GM12878 (cell line): ENCODE results near the gene GAGE10. TPM values are rescaled to one million over a fixed set of nuclear protein-coding genes. Genes with fewer than 3 reads are reported as not detected.

Source experiments
- ATAC-seq: fragments of 200-7000 bp; cut with Tn5 transposase; 3 replicates; pipeline ENCODE4 v1.9.1; 2020; ENCODE audit warnings: mild to moderate bottlenecking, moderate library complexity
- BruUV-seq: library from RNA; stranded (reverse); fragments of 400-500 nt; replicated peaks from 2 replicates; lab custom pipeline; 2021; lab: Mats Ljungman, UMichigan
- CTCF ChIA-PET: fragments of 300-600 bp; sonication (Branson Sonifier 250); formaldehyde crosslinking; extraction: SDS; loops from one replicate; lab custom pipeline; 2021; ENCODE audit warnings: inconsistent platforms; lab: Yijun Ruan, JAX
- POLR2A ChIA-PET: fragments of 350-600 bp; formaldehyde crosslinking; extraction: SDS; loops from one replicate; lab custom pipeline; 2021; ENCODE audit warnings: inconsistent platforms; lab: Charles Lee
- RAD21 ChIA-PET: fragments of 300-600 bp; sonication (Branson Sonifier 250); formaldehyde crosslinking; loops from one replicate; lab custom pipeline; 2023; ENCODE audit warnings: antibody characterized with exemption; ENCODE audit not compliant: unreplicated experiment; lab: Charles Lee
- SMC1A ChIA-PET: fragments of 300-600 bp; sonication (Branson Sonifier 250); formaldehyde crosslinking; loops from one replicate; lab custom pipeline; 2023; ENCODE audit not compliant: unreplicated experiment, uncharacterized antibody; lab: Charles Lee
- DNase-seq: peaks from one replicate; pipeline ENCODE4 v3.0.0-alpha.2; 2011; ENCODE audit warnings: low read depth, low spot score
- FAIRE-seq: peaks from 3 replicates; lab custom pipeline; 2011; peaks lifted over from hg19 to GRCh38; lab: Jason Lieb, UNC
- H2AFZ ChIP-seq: 2 replicates; pipeline ENCODE4 v1.6.0; 2011; ENCODE audit warnings: low read depth, low read length, control low read depth; ENCODE audit not compliant: control insufficient read depth
- H3K27ac ChIP-seq: 2 replicates; pipeline ENCODE4 v1.5.1; 2011; ENCODE audit warnings: control low read depth; ENCODE audit not compliant: control insufficient read depth, insufficient read depth
- H3K27me3 ChIP-seq, 2 experiments: replicated peaks in 1 of 2; 2 replicates each; pipeline versions ENCODE4 v1.6.0 to v1.6.1; 2011; ENCODE audit warnings: low read length in 1 of 2; ENCODE audit not compliant: control insufficient read depth in 2 of 2, insufficient read depth in 2 of 2
- H3K36me3 ChIP-seq, 2 experiments: 2 replicates each; pipeline ENCODE4 v1.5.1; 2011; ENCODE audit warnings: low read length in 1 of 2; ENCODE audit not compliant: control insufficient read depth in 2 of 2, insufficient read depth in 2 of 2
- H3K4me1 ChIP-seq: 2 replicates; pipeline ENCODE4 v1.6.1; 2011; ENCODE audit warnings: mild to moderate bottlenecking, low read length, moderate library complexity, mixed read lengths; ENCODE audit not compliant: control insufficient read depth, insufficient read depth
- H3K4me2 ChIP-seq: 2 replicates; pipeline ENCODE4 v1.6.0; 2011; ENCODE audit warnings: control low read depth; ENCODE audit not compliant: control insufficient read depth, insufficient read depth
- H3K4me3 ChIP-seq: fragments of 200-600 bp; sonication (generic); 2 replicates; pipeline ENCODE4 v1.5.1; 2016
- H3K79me2 ChIP-seq: 2 replicates; pipeline ENCODE4 v1.6.0; 2011; ENCODE audit warnings: low read length; ENCODE audit not compliant: control insufficient read depth, insufficient read depth
- H3K9ac ChIP-seq: 2 replicates; pipeline ENCODE4 v1.8.0; 2011; ENCODE audit warnings: low read length, control low read depth, mixed read lengths; ENCODE audit not compliant: control insufficient read depth, insufficient read depth
- H3K9me3 ChIP-seq: replicated peaks from 3 replicates; pipeline ENCODE4 v1.5.1; 2011; ENCODE audit warnings: mild to moderate bottlenecking, low read length; ENCODE audit not compliant: control insufficient read depth, insufficient read depth
- H4K20me1 ChIP-seq: 2 replicates; pipeline ENCODE4 v1.6.0; 2011; ENCODE audit not compliant: control insufficient read depth, insufficient read depth
- BRCA1 ChIP-seq: IDR thresholded peaks from 2 replicates; pipeline ENCODE4 v1.6.1; 2011; ENCODE audit warnings: low read depth, low read length, improper control_type of control experiment
- CBFB ChIP-seq: IDR thresholded peaks from 2 replicates; pipeline ENCODE4 v1.6.1; 2016; ENCODE audit warnings: antibody characterized with exemption, low read depth
- HDAC6 ChIP-seq: fragments of 200-600 bp; sonication (generic); IDR thresholded peaks from one replicate; pipeline ENCODE4 v1.8.0; 2017; ENCODE audit warnings: antibody characterized with exemption; ENCODE audit not compliant: unreplicated experiment
- KDM1A ChIP-seq: fragments of 200-600 bp; sonication (generic); IDR thresholded peaks from 2 replicates; pipeline ENCODE4 v1.6.1; 2016; ENCODE audit warnings: borderline replicate concordance
- MYC ChIP-seq: IDR thresholded peaks from 2 replicates; pipeline ENCODE4 v1.6.1; 2011; ENCODE audit warnings: mild to moderate bottlenecking, low read length, moderate library complexity, inconsistent platforms; ENCODE audit not compliant: insufficient read depth, insufficient replicate concordance, insufficient read length, severe bottlenecking
- NFXL1 ChIP-seq: fragments of 450-650 bp; IDR thresholded peaks from 2 replicates; pipeline ENCODE4 v1.6.1; 2017; ENCODE audit warnings: antibody characterized with exemption, mild to moderate bottlenecking, borderline replicate concordance
- PAX8 ChIP-seq: fragments of 450-650 bp; IDR thresholded peaks from 2 replicates; pipeline ENCODE4 v1.6.1; 2017; ENCODE audit warnings: mild to moderate bottlenecking, moderate library complexity
- POLR2AphosphoS5 ChIP-seq: IDR thresholded peaks from 2 replicates; pipeline ENCODE4 v1.6.1; 2011; ENCODE audit warnings: mild to moderate bottlenecking, low read length, inconsistent platforms
- RCOR1 ChIP-seq: conservative IDR thresholded peaks from 2 replicates; pipeline ENCODE4 v1.6.1; 2012; ENCODE audit warnings: low read depth, low read length, improper control_type of control experiment
- SP1 ChIP-seq: IDR thresholded peaks from one replicate; pipeline ENCODE4 v1.6.1; 2011; ENCODE audit warnings: low read depth, low read length
- TAF1 ChIP-seq: IDR thresholded peaks from 2 replicates; pipeline ENCODE4 v1.6.1; 2011; ENCODE audit warnings: mild to moderate bottlenecking, low read depth, low read length, borderline replicate concordance
- TARDBP ChIP-seq: IDR thresholded peaks from 2 replicates; pipeline ENCODE4 v1.6.1; 2016; ENCODE audit warnings: borderline replicate concordance
- WRNIP1 ChIP-seq: IDR thresholded peaks from 2 replicates; pipeline ENCODE4 v1.6.1; 2011; ENCODE audit warnings: low read depth, low read length, improper control_type of control experiment, borderline replicate concordance
- ZNF274 ChIP-seq: IDR thresholded peaks from one replicate; pipeline ENCODE4 v1.8.0; 2011; ENCODE audit not compliant: insufficient read length, insufficient read depth
- WGBS: methylation state at CpG from one replicate; pipeline ENCODE4 v1.1.6; 2016; ENCODE audit warnings: low lambda C conversion rate; ENCODE audit not compliant: insufficient replicate concordance, insufficient coverage; ENCODE audit errors: missing lambda C conversion rate; 5-methylcytosine and 5-hydroxymethylcytosine counted together
- in situ Hi-C: fragments of 300-500 bp; cut with MboI; formaldehyde crosslinking; loops from 9 replicates; pipeline ENCODE4 v1.14.3; 2018; ENCODE audit warnings: mixed read lengths
- intact Hi-C: fragments of 100-400 bp; cut with micrococcal nuclease; formaldehyde crosslinking; loops from one replicate; pipeline ENCODE4 v1.14.2; 2022; ENCODE audit not compliant: unreplicated experiment
- polyA plus RNA-seq, 11 experiments: library from polyadenylated mRNA; depleted of rRNA in 4 of 11; unstranded in 6 of 11; stranded (reverse) in 5 of 11; fragments of >200 nt; fragmentation: Nextera tagmentation in 4 of 11; fragmentation: Illumina TruSeq in 1 of 11; extraction: Ambion mirVana in 4 of 11; extraction: Trizol in 1 of 11; gene quantifications; 1 replicate in 1 of 11; 2 replicates in 10 of 11; pipeline versions ENCODE4 v1.2.1 to v1.2.3, GENCODE V29; 2011 to 2016; ENCODE audit warnings: inconsistent platforms in 2 of 11, missing spikeins in 2 of 11, low read depth in 1 of 11
- total RNA-seq, 4 experiments: library from RNA; depleted of rRNA in 3 of 4; stranded (reverse); fragments of >200 nt in 3 of 4; fragmentation: Illumina TruSeq in 1 of 4; extraction: Trizol in 1 of 4; gene quantifications; 2 replicates each; pipeline versions ENCODE4 v1.2.1 to v1.2.3, GENCODE V29; 2013 to 2021
- TF ChIP-seq, protein P1 (sequence below): IDR thresholded peaks from 2 replicates; pipeline ENCODE4 v1.6.1; 2011; ENCODE audit warnings: low read depth, low read length, improper control_type of control experiment, borderline replicate concordance
- TF ChIP-seq, protein P2 (sequence below): fragments of 450-650 bp; conservative IDR thresholded peaks from 2 replicates; pipeline ENCODE4 v1.6.1; 2017; ENCODE audit warnings: mild to moderate bottlenecking, moderate library complexity

Gene GAGE10
- total and polyA plus RNA-seq, 10 of the 15 experiments (the other 5 are each of a cell fraction or from before 2014, with no cell fraction given), result not detected

DNA sequence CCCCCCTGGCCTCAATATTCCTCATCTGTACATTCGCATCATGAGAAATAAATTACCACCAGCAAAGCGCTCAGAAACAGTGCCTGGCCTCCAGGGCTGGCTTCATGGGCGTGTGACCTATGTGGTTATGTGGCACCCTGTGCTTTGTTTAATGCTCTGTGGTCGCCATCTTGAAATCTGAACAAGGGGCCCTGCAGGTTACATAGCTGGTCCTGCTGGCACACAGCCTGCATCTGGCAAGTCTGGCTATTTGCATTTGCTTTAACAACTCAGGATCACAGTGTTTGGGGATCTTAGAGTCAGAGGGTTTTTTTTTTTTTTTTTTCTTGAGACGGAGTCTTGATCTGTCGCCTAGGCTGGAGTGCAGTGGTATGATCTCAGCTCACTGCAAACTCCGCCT lies 48.8 kb upstream of the GAGE10 start:
- BruUV-seq, result no TSS peak
- CTCF ChIA-PET, result interaction anchor here (0.7 kb wide), 1 partner anchor 50 kb away, joined by 4 read pairs; no protein-coding TSS in a partner anchor
- WGBS, result 66% methylated on average over 7 of the region's 7 CpGs
- Histone ChIP-seq H2AFZ (no peak overlapping the region), H3K9me3 (no peaks in the 10 kb centered on the region), H3K4me1 (no peaks in the 10 kb centered on the region), H3K4me3 (no peak overlapping the region), H3K36me3 (no peaks in the 10 kb centered on the region)
- no peak for DNase-seq
- ATAC-seq, result no peak
- intact Hi-C loops, result no loop called here
- FAIRE-seq, result no peak
- RAD21 ChIA-PET, result no interaction called here
- TF ChIP-seq MYC (no peak), NFXL1 (no peak), HDAC6 (no peak), TAF1 (no peak), BRCA1 (no peak), KDM1A (no peak), SP1 (no peak)
- TF ChIP-seq, all 136 proteins: peak for 0
- no peaks in the 10 kb centered on the region for H3K27me3 ChIP-seq
- H3K4me2 ChIP-seq, result no peak overlapping the region
- no peaks in the 10 kb centered on the region for H3K79me2 ChIP-seq
- ChIA-PET POLR2A (no interaction called here), SMC1A (no interaction called here)
- in situ Hi-C loops, result no loop called here
- H3K27ac ChIP-seq, result no peak overlapping the region
- no peak overlapping the region for H3K9ac ChIP-seq
- no peaks in the 10 kb centered on the region for H4K20me1 ChIP-seq

DNA sequence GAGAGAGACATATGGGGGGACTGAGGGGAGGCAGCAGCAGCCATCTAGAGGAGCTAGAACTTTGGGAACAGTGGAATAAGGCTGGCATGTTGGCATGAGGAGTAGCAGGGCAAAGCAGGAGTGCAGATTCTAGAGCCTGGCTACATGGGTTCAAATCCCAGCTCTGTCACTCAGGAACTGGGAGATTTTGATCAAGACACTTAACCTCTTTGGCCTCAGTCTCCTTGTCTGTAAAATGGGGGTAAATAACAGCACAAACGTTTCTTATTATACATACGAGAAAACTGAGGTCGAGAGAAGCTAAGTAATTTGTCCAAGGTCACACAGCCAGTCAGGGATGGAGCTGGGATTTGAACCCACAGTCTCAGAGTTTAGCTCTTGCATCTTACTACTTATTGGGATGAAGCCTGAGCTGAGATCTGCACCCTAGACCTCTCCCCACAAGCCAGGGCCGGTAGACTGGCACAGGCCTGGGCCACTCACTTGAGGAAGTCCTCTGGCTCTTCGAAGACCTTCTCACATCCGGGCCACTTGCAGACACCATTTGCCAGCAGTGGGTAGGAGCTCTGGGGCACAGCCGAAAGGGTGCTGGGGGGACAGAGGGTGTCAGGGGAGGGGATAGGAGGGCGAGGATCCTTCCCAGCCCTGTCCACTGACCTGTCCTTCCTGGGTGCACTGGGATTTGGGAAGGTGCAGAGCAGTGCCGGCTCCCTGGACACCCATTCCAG lies 47.0 kb upstream of the GAGE10 start:
- 54% methylated on average over 9 of the region's 9 CpGs for WGBS
- no peak for DNase-seq
- Histone ChIP-seq H3K4me2 (no peak overlapping the region), H3K4me3 (no peak overlapping the region), H3K27ac (no peak overlapping the region), H3K27me3 (no peaks in the 10 kb centered on the region), H3K9ac (no peak overlapping the region), H4K20me1 (no peaks in the 10 kb centered on the region), H3K36me3 (no peaks in the 10 kb centered on the region), H3K79me2 (no peaks in the 10 kb centered on the region), H2AFZ (no peak overlapping the region), H3K9me3 (no peaks in the 10 kb centered on the region), H3K4me1 (no peaks in the 10 kb centered on the region)
- RAD21 ChIA-PET, result no interaction called here
- TF ChIP-seq ZNF274, result no peak
- TF ChIP-seq TARDBP, result no peak
- no peak for TF ChIP-seq POLR2AphosphoS5
- no peak for TF ChIP-seq MYC
- TF ChIP-seq, protein P1, sequence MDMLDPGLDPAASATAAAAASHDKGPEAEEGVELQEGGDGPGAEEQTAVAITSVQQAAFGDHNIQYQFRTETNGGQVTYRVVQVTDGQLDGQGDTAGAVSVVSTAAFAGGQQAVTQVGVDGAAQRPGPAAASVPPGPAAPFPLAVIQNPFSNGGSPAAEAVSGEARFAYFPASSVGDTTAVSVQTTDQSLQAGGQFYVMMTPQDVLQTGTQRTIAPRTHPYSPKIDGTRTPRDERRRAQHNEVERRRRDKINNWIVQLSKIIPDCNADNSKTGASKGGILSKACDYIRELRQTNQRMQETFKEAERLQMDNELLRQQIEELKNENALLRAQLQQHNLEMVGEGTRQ, result no peak
- TF ChIP-seq PAX8, result no peak
- no peak for TF ChIP-seq RCOR1
- TF ChIP-seq, protein P2, sequence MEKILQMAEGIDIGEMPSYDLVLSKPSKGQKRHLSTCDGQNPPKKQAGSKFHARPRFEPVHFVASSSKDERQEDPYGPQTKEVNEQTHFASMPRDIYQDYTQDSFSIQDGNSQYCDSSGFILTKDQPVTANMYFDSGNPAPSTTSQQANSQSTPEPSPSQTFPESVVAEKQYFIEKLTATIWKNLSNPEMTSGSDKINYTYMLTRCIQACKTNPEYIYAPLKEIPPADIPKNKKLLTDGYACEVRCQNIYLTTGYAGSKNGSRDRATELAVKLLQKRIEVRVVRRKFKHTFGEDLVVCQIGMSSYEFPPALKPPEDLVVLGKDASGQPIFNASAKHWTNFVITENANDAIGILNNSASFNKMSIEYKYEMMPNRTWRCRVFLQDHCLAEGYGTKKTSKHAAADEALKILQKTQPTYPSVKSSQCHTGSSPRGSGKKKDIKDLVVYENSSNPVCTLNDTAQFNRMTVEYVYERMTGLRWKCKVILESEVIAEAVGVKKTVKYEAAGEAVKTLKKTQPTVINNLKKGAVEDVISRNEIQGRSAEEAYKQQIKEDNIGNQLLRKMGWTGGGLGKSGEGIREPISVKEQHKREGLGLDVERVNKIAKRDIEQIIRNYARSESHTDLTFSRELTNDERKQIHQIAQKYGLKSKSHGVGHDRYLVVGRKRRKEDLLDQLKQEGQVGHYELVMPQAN, result no peak
- TF ChIP-seq CBFB, result no peak
- no peak for TF ChIP-seq WRNIP1
- no TSS peak for BruUV-seq
- intact Hi-C loops, result no loop called here
- FAIRE-seq, result no peak
- POLR2A ChIA-PET, result no interaction called here
- ATAC-seq, result no peak
- SMC1A ChIA-PET, result no interaction called here
- CTCF ChIA-PET, result no interaction called here
- in situ Hi-C loops, result no loop called here
